Stimulated activated CD4-positive, alpha-beta T cell treated with anti-CD3 and anti-CD28 coated beads, Interleukin-2, amount 100 ng/mL, for 4 hours (primary cell): Measurements from ENCODE around the gene PNMA8C.
"Not testable (repeated sequence)": the region's sequence is repeated elsewhere in the genome, so short reads cannot be mapped to it uniquely, and the experiment has no call there.

Experiments
- DNase-seq: peaks from one replicate; pipeline ENCODE4 v3.0.0-alpha.2; 2020; ENCODE audit warnings: low read depth

Gene PNMA8C

DNA sequence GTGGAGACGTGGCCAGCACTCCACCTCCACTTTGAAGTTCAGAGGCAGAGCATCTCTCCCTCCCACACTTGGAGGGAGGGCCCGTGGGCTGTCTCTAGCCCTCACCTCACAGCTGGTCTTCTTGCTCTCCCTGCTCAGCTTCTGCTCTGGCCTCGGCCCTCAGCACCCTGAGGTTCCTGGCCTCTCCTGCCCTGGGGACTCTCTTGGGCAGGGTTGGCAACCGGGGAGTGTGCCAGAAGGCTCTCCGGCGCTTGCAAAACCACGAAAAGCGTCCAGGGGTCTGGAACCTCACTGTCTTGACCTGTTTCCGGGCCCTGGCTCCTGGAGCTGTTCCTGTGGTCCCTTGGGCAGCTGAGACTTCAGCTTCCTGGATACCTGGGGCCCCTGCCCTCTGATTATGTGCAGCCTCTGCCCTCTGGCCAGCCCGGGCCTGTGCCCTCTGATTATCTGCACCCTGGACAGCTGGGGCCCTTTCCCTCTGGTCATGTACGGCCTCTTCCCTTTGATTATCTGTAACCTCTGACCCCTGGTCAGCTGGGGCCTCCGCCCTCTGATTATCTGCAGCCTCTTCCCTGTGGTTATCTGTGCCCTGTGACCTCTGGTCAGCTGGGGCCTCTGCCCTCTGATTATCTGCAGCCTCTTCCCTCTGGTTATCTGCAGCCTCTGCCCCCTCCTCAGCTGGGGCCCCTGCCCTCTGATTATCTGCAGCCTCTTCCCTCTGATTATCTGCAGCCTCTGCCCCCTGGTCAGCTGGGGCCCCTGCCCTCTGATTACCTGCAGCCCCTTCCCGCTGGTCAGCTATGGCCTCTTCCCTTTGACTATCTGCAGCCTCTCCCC lies 17.4 kb downstream of the PNMA8C start:
- no peak for DNase-seq

DNA sequence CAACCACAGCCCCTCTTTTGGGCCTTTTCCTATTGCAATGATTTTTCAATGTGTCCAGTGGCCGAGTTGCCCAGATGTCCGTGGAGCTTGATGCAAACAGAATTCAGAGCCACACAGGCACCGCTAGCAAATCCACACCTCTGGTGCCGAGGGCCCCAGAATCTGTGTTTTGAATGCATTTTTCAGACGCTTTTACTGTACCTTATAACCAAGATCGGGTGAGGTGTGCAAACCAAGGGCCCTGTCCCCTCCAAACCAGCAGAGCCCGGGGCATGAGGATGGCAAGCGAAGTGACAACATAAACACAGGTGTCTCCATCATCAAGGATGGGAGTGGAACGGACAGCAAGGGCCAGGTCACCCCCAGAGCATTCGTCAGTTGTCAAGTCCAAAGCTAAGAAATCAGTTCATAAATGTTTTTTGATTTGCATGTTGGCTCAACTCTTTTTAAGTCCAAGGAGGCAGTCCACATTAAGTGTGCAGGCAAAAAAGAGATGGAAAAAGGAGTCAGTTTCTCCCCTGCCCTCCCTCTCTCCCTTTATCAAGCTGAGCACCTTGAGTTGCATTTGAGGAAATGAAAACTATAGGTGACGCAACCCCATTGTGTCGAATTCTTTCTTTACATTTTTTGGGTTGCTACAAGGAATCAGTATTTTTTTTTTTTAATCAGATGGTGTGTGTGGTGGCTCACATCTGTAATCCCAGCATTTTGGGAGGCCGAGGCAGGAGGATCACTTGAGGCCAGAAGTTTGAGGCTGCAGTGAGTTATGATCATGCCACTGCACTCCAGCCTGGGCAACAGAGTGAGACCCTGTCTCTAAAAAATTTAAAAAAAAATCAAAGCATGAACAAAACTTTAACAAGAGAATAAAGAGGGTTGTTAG lies 18.3 kb downstream of the PNMA8C start:
- DNase-seq, result no peak

DNA sequence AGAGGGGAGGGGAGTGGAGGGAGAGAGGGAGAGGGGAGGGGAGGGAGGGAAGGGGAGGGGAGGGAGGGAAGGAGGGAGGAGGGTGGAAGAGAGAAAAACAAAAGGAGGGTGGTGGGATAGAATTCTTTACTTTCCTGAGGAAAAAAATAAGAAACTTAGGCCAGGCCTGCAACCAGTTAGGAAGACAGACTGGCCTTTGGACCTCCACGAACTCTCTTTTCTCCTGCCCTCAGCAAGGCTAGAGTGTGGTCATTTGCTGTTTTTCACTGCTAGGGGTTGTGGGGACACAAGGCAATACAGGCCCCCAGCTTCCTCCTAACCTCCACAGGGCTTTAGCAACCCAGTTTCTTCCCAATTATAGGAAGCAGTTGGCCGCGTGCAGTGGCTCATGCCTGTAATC lies 19.5 kb downstream of the PNMA8C start:
- DNase-seq, result no peak

DNA sequence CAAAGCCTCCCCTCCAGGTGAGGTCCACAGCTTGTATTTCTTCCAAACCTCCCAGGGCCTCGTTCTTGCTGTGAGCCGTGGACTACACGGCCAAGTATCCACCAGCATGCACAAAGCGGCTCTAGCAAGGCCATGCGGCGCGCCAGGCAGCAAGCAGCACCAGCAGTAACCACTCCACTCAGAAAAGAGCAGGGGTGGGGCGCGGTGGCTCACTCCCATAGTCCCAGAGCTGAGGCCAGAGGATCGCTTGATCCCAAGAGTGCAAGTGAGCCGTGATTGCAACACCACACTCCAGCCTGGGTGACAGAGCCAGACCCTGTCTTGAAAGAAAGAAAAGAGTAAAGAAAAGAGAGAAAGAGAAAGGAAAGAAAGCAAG lies 20.1 kb downstream of the PNMA8C start:
- no peak for DNase-seq

DNA sequence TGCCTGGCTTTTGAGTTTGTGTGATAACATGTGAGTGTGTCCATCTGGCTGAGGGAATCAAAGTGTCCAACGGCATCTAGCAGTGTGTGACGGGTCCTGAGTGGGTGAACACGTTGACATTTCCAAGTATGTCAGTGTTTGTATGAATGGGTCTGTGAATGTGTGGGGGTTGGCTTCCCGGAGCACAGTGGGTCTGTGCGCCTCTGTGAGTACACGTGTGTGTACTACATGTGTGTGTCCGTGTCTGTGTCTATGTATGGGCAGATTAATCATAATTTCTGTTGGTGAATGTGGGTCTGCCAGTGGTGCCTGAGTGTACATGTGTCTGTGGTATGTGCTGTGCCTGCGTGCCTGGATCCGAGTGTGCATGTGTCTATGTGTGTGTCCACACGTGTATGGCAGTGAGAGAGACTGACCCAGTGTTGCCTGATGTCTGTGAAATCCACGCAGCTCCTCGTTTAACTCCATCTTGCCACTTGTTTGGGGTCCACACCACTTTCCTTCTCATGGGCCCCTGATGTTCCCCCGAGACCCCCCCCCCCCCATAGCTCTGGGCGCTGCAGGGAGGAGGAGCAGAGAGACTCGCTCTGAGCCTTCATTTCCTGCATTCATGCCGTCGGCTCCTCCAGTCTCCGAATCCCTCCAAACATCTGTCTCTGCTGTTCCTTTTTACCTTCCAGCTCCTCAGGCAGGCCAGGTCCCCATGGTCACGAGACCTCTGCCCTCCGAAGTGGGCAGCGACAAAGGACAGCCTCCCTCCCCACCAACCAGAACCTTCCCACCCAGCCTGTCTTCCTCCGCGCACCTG lies 20.7 kb downstream of the PNMA8C start:
- no peak for DNase-seq

DNA sequence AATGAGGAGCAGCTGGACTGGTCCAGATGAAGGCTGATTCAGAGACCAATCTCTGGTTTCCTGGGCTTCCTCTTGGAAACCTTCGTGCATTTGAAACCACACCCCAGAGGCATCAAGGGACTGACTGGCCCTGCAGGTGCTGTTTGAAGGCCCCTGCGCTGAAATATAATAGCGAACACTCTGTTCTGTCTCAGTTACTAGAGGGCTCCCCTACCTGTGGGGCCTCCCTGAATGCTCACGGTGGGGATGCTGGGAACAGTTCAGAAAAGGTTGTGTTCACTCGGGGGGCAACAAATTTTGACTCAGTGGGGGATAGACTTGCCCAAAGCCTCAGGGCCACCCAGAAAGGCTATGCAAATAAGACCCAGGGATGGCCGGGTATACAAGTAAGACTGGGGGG lies 21.8 kb downstream of the PNMA8C start:
- DNase-seq, result no peak

DNA sequence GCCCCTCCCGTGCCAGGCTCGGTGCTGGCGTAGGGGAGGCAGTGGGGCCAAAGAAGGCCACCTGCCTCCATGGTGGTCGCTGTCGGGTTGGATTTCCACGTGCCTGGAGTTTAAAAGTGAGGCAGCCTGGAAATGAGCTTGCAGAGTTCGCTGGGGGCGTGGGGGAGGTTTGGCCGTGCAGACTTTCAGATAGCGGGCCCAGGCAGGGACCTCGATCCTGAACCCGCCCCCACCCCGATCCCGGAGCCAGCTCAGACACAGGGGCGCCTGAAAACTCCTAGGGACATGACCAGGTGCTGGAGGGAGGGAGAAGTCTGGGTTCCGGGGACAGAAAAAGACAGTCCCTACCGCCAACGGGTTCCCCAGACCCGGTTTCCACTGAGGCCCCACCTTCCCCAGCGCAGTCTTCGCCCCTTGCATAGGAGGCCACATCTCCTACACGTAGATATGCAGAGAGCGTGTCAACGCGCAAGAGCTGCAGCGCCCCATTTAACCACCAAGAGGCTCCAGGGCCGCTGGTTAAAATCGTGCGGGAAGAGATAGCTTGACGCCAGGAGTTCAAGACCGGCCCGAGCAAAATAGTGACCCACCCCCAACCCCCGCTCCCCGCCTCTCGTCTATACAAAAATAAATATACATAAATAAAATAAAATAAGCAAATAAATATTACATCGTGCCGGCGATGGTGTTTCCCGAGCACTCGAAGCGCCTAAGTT lies 23.8 kb downstream of the PNMA8C start:
- no peak for DNase-seq

DNA sequence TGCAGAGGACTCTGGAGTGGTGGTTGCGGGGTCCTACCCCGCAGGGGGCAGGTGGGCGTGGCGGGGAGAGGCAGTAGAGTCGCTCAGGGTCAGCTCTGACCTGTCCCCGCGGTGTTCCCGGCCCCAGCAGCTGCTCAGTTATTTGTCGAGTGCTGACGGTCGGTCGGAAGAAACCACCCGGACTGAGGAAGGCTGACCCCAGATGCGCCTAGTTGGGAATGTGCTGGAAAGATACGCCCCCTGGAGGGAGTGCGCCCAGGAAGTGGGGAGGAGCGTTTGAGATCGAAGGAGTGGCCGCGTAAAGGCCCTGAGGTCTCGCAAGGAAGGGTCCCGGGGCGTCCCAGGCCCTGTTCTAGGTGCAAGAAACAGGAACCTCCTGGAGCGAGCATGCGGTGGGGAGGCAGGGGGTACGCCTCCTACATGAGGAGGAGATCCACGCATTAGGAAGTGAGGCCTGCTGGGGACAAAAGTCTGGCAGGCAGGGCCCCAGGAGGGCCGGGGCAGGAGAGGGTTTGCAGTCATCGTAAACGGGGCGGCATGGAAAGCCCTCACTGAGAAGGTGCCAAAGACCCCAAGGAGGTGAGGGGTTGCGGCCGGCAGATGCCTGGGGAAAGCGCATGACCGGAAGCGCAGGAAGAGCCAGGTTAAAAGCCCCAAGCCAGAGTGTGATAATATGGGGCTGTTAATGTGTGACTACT lies 24.5 kb downstream of the PNMA8C start:
- DNase-seq, result no peak

DNA sequence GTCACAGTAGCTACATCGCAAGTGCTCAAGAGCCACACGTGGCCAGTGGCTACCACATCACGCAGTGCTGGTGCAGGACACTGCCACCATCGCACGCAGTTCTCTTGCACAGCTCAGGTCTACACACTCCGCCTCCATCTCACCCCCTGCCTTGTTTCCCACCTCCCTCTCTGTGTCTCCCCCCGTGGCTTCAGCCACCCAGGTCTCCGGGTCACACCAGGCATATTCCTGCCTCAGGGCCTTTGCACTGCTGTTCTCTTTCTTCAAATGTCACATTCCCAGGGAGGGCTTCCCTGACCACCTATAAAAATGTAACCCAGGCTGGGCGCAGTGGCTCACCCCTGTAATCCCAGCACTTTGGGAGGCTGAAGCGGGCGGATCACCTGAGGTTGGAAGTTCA lies 26.0 kb downstream of the PNMA8C start:
- DNase-seq, result no peak

DNA sequence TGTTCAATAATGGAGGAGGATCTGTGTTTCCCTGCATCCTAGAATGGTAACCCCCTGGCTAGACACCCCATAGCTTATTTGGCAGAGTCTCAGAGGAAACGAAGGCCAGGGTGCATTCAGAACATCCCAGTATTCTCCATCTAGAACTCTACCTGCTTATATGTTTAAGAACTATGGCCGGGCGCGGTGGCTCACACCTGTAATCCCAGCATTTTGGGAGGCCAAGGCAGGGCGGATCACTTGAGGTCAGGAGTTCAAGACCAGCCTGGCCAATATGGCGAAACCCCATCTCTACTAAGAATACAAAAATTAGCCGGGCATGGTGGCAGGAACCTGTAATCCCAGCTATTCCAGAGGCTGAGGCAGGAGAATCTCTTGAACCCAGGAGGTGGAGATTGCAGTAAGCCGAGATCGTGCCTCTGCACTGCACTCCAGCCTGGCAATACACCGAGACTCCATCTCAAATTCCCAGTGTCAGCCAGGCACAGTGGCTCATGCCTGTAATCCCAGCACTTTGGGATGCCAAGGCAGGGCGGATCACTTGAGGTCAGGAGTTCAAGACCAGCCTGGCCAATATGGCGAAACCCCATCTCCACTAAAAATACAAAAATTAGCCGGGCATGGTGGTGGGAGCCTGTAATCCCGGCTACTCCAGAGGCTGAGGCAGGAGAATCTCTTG lies 30.8 kb downstream of the PNMA8C start:
- DNase-seq, result not testable (repeated sequence)

DNA sequence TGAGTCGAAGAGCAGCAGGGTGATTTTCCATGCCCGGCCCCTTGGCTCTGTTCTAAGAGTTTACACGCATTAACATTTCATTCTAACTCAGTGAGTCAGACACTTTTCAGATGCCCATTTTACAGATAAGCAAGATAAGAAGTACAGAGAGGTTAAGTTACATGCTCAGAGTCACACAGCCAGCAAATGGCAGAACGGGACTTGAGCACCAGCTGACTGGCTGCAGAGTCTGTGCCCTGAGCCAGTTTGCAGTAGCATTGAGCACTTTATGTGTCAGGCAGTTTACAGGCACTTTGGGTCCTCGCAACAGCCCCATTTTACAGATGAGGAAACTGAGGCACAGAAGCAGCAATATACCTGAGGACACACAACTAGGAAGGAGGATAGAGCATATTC lies 34.3 kb downstream of the PNMA8C start:
- DNase-seq, result no peak

DNA sequence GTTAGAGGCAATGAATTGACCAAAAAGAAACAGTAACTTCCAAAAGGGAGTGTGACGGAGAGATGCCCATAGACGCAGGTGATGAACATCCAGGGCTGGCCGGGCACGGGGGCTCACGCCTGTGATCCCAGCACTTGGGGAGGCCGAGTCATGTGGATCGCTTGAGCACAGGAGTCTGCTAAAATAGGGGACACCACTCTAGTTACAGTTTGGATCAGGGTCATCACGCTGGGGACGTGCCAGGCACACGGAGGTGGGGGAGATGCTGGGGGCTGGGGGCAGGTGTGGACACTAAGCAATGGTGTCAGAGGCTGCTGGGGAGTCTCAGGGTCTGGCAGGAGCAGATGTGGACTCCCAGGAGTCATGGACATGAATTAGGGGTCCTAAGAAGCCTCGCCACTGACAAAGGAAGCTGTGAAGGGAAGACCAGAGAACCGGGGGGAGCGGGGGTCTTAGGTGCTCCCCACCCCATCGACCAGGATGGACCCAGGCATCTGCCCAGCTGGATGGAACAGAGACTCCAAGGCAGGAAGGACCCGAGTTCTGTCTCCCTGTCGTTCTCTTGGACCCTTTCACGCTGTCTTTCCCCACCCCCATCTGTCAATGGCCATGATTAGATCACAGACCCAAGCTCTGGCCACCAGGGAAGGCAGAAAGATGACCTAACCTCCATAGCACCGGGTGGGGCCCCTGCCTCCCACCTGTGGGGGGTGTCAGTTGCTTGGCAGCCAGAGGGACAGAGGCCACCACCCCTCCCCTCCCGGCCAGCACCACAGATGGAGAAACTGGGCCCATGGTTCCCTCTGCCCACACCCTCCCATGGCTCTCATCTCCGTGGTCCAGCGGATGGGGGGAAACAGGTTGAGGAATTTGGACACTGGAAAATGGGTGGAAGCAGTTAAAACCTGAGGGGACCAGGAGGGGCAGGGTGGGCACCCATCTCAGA lies 35.0 kb downstream of the PNMA8C start:
- no peak for DNase-seq

DNA sequence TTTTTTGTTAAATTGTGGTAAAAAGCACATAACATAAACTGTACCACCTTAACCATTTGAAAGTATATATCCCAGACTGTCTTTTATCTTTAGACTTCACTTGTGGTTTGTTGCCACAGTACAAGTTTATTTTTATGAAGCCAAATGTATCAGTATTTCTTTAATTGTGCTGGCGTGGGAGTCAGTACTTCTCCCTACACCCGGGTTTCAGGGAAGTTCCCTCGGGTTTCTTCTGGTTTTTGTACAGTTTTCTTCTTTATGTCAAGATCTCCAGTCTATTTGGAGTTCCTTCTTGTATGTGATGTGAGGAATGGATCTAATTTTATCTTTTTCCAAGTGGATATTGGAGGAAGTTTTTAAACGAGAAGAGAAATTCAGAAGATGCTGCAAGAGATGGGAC lies 35.9 kb downstream of the PNMA8C start:
- no peak for DNase-seq

DNA sequence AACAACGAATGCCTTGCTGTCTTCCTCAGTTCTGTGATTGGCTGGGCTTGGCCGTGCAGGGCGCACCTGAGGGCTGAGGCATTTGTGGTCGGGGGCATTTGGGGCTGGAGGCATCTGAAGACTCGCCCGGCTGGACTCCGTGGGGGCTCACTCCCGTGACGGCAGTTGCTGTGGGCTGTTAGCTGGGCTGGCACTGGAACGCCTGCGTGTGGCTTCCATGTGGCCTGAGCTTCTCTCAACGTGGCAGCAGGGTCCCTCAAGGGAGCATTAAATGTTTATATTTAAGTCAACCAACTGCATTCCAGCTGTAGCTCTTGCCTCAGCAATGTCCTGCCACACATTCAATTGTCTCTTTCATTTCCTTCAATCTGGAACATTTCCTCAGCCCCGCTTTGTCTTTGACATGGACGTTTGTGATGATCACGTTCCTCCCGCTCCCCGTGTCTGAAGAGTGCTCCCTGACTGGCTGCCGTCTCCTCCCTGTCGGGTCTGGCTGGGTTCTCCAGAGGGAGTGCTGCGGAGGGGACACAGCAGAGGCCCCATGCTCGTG lies 36.4 kb downstream of the PNMA8C start:
- DNase-seq, result no peak

DNA sequence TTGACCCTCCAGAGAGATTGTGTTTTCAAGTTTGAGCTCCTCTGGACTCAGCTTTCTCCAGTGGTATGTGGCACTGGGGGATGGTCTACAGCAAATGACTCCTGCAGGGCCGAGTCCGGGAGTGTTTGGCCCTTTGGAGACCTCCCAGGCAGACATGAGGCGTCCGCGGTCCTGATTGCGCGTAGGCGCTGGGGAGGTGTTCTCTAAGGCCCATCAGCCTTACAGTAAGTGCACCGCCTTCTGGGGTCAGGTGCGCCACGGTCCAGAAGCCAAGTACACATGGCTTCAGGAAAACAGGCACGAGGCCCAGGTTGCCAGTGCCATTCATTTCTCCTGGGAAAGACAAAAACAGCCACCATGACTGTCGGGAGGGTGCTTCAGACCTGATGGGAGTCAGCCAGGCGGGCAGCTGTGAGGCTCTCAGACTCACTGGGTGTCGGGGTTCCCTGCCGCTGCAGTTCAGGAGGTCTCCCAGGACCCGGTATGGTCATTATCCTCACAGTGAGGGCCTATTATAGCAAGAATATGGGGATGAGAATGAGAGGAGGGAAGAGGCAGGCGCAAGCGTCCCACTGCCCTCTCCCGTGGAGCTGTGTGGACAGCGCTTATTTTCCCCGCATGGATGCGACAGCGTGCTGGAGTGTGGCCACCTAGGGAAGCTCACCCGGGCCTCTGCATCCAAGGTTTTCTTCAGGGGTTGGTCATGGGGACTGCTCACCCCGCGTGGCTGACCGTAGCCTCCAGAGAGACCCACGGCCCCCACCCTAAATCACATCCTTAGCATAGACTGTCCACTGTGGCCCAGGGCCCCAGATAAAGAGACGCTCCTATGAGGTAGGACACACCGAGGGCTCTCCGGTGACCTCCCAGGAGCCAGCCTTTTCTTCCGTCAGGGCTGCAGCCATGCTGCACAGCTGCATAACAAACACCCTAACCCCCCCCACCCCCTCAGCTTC lies 37.2 kb downstream of the PNMA8C start:
- no peak for DNase-seq

DNA sequence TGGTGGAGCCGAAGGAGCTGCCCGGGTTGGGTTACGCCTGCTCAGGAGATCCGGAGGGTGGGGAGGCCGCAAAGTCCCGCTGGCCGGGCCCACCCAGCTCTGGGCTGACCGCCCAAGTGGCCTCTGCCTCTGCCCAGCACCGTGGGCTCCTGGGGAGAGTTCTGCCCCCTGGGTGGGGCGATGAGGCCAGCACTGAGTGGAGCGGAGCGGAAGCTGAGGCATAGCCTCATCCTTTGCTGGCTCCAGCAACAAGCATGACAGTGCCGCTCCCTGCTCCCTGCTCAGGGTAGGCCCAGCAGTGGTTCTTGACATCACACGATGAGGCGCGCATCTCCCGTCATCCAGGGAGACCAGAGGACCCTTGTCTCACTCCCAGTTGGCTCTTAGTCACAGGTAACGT lies 37.9 kb downstream of the PNMA8C start:
- no peak for DNase-seq

DNA sequence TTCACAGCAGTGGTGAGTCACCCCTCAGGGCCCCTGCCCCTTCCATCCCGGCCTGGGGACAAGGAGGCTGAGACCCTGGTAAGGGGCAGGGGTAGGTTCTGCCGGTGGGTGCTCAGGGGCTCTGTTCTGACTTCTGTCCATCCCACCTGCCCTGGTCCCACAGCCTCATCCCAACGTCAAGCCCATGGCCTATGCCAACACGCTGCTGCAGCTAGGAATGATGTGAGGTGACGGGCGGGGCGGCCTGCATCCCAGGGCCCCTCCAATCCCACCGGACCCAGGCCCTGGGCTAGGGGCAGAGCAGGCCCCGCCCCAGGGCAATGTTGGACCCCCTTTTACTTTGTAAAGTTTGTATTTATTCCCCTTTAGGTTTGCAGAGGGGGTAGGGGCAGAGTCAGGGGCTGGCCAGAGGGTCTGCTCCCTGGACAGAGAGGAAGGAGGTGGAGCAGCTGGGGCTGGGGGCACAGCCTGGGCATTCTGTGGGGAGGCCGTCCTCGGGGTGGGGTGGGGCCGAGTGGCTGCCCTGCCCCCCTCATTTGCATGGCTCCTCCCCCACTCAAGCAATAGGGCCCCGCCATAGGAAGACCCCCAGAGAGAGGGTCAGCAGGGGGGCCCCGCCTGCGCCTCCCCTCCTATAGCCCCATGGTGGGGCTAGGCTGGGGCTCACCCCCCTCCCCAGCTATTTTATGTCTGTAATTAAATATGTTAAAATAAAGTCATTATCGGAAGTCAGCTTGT lies 38.4 kb downstream of the PNMA8C start:
- no peak for DNase-seq
